Keratinocyte (primary cell): ENCODE measurements around the gene MAP7D2. TPM values are rescaled to one million over a fixed set of nuclear protein-coding genes. Genes with fewer than 3 reads are reported as not detected.

Source experiments
- DNase-seq: peaks from one replicate; pipeline ENCODE4 v3.0.0-alpha.2; 2011; ENCODE audit warnings: low read depth, missing footprints, low spot score
- FAIRE-seq: peaks from 2 replicates; lab custom pipeline; 2011; peaks lifted over from hg19 to GRCh38; lab: Jason Lieb, UNC
- H2AFZ ChIP-seq: 2 replicates; pipeline ENCODE4 v1.6.0; 2012; ENCODE audit warnings: low read length, control low read depth, inconsistent platforms; ENCODE audit not compliant: control insufficient read depth
- H3K27ac ChIP-seq: 2 replicates; pipeline ENCODE4 v1.5.1; 2011; ENCODE audit warnings: low read length; ENCODE audit not compliant: control insufficient read depth, insufficient read depth
- H3K27me3 ChIP-seq: 3 replicates; pipeline ENCODE4 v1.6.0; 2011; ENCODE audit warnings: low read length; ENCODE audit not compliant: control insufficient read depth, insufficient read depth; ENCODE audit errors: extremely low read depth
- H3K36me3 ChIP-seq, 2 experiments: 2 replicates in 1 of 2; 3 replicates in 1 of 2; pipeline ENCODE4 v1.5.1; 2011; ENCODE audit warnings: low read length in 2 of 2, mild to moderate bottlenecking in 1 of 2; ENCODE audit not compliant: control insufficient read depth in 2 of 2, insufficient read depth in 2 of 2; ENCODE audit errors: extremely low read depth in 1 of 2
- H3K4me1 ChIP-seq: 3 replicates; pipeline ENCODE4 v1.5.1; 2011; ENCODE audit warnings: low read length; ENCODE audit not compliant: control insufficient read depth, insufficient read depth; ENCODE audit errors: extremely low read depth
- H3K4me2 ChIP-seq: 3 replicates; pipeline ENCODE4 v1.6.0; 2011; ENCODE audit warnings: low read depth, low read length; ENCODE audit not compliant: control insufficient read depth, insufficient read depth; ENCODE audit errors: extremely low read depth
- H3K4me3 ChIP-seq, 3 experiments: fragments of 200-600 bp in 1 of 3; sonication (generic) in 1 of 3; 2 replicates in 2 of 3; 3 replicates in 1 of 3; pipeline ENCODE4 v1.5.1; 2011 to 2016; ENCODE audit warnings: low read length in 3 of 3, mild to moderate bottlenecking in 3 of 3, control low read depth in 2 of 3, inconsistent platforms in 1 of 3, low read depth in 1 of 3, mixed read lengths in 1 of 3, mixed run types in 1 of 3, moderate library complexity in 1 of 3; ENCODE audit not compliant: control insufficient read depth in 2 of 3, insufficient read depth in 2 of 3; ENCODE audit errors: extremely low read depth in 1 of 3
- H3K79me2 ChIP-seq: 2 replicates; pipeline ENCODE4 v1.6.0; 2012; ENCODE audit warnings: low read length; ENCODE audit not compliant: control insufficient read depth, insufficient read depth
- H3K9ac ChIP-seq: 3 replicates; pipeline ENCODE4 v1.6.0; 2011; ENCODE audit warnings: low read length; ENCODE audit not compliant: control insufficient read depth, insufficient read depth; ENCODE audit errors: extremely low read depth
- H3K9me1 ChIP-seq: 3 replicates; pipeline ENCODE4 v1.6.0; 2011; ENCODE audit warnings: low read length; ENCODE audit not compliant: control insufficient read depth, insufficient read depth; ENCODE audit errors: extremely low read depth
- H3K9me3 ChIP-seq: 2 replicates; pipeline ENCODE4 v1.5.1; 2012; ENCODE audit warnings: low read depth, low read length; ENCODE audit not compliant: control insufficient read depth
- H4K20me1 ChIP-seq: 3 replicates; pipeline ENCODE4 v1.6.0; 2011; ENCODE audit warnings: low read length; ENCODE audit not compliant: control insufficient read depth, insufficient read depth; ENCODE audit errors: extremely low read depth
- EZH2 ChIP-seq: IDR thresholded peaks from one replicate; pipeline ENCODE4 v1.6.1; 2012; ENCODE audit warnings: inconsistent platforms, mild to moderate bottlenecking, low read length, moderate library complexity
- dilution Hi-C: fragments of 300-500 bp; cut with MboI; formaldehyde crosslinking; loops from one replicate; pipeline ENCODE4 v1.7.0; 2020; ENCODE audit warnings: low sequenced_read_pairs; ENCODE audit not compliant: extremely low pct_ligation_motif_present
- polyA plus RNA-seq, 5 experiments: library from polyadenylated mRNA; depleted of rRNA in 3 of 5; stranded (reverse) in 3 of 5; stranded (forward) in 1 of 5; unstranded in 1 of 5; fragments of >200 nt; gene quantifications; 1 replicate in 1 of 5; 2 replicates in 3 of 5; 3 replicates in 1 of 5; pipeline versions ENCODE4 v1.2.1 to v1.2.3, GENCODE V29; 2011 to 2012; ENCODE audit warnings: missing spikeins in 2 of 5, low read depth in 1 of 5, low replicate concordance in 1 of 5
- TF ChIP-seq, protein P1 (sequence below), 3 experiments: IDR thresholded peaks in 1 of 3; conservative IDR thresholded peaks in 1 of 3; optimal IDR thresholded peaks in 1 of 3; 2 replicates in 2 of 3; 3 replicates in 1 of 3; pipeline versions ENCODE3 to v1.5.1; 2011; ENCODE audit warnings: low read length in 3 of 3, mild to moderate bottlenecking in 3 of 3, moderate library complexity in 2 of 3, control low read depth in 1 of 3, inconsistent platforms in 1 of 3; ENCODE audit not compliant: insufficient read depth in 2 of 3; ENCODE audit errors: extremely low read depth in 1 of 3

MAP7D2 gene
- polyA plus RNA-seq, 1 donor (not counting 4 experiments of a cell fraction or from before 2014, with no cell fraction given), result 0.76 TPM

DNA sequence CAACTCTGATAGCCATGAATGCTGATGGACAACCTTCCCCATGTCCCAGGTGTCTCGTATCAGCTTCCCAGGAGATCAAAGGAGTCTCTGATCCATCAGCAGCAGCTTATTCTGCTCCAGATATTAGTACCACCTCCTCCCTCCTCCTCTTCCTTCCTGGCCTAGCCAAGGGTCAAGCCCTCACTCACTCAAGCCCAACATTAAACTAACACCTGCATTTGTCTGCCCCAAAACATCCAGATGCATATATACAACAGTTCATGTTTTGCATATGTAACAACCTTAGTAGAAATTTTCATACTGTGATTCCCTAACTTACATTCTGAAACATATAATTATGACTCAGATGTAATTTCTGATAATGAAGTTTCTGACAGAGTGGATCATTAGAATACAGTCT, 155.8 kb downstream of the MAP7D2 start:
- Histone ChIP-seq H3K9me3 (no peaks in the 10 kb centered on the region), H3K4me2 (no peak overlapping the region), H3K4me3 (no peak overlapping the region), H3K9ac (no peak overlapping the region), H4K20me1 (no peaks in the 10 kb centered on the region), H3K27ac (no peak overlapping the region), H3K9me1 (no peaks in the 10 kb centered on the region), H3K4me1 (no peaks in the 10 kb centered on the region), H3K36me3 (no peaks in the 10 kb centered on the region), H2AFZ (no peak overlapping the region), H3K79me2 (no peaks in the 10 kb centered on the region), H3K27me3 (no peaks in the 10 kb centered on the region)
- no peak for TF ChIP-seq EZH2
- TF ChIP-seq, protein P1, sequence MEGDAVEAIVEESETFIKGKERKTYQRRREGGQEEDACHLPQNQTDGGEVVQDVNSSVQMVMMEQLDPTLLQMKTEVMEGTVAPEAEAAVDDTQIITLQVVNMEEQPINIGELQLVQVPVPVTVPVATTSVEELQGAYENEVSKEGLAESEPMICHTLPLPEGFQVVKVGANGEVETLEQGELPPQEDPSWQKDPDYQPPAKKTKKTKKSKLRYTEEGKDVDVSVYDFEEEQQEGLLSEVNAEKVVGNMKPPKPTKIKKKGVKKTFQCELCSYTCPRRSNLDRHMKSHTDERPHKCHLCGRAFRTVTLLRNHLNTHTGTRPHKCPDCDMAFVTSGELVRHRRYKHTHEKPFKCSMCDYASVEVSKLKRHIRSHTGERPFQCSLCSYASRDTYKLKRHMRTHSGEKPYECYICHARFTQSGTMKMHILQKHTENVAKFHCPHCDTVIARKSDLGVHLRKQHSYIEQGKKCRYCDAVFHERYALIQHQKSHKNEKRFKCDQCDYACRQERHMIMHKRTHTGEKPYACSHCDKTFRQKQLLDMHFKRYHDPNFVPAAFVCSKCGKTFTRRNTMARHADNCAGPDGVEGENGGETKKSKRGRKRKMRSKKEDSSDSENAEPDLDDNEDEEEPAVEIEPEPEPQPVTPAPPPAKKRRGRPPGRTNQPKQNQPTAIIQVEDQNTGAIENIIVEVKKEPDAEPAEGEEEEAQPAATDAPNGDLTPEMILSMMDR (optimal IDR thresholded peaks at IDR 0.05 in 1 of 3, IDR thresholded peaks at IDR 0.05 in 1 of 3, conservative IDR thresholded peaks at IDR 0.05 in 1 of 3; ENCODE audit: extremely low read depth in 1 of 3, insufficient read depth in 2 of 3, low read length in 3 of 3), result no peak
- DNase-seq (no peak), FAIRE-seq (no peak)
- dilution Hi-C loops, result no loop called here

DNA sequence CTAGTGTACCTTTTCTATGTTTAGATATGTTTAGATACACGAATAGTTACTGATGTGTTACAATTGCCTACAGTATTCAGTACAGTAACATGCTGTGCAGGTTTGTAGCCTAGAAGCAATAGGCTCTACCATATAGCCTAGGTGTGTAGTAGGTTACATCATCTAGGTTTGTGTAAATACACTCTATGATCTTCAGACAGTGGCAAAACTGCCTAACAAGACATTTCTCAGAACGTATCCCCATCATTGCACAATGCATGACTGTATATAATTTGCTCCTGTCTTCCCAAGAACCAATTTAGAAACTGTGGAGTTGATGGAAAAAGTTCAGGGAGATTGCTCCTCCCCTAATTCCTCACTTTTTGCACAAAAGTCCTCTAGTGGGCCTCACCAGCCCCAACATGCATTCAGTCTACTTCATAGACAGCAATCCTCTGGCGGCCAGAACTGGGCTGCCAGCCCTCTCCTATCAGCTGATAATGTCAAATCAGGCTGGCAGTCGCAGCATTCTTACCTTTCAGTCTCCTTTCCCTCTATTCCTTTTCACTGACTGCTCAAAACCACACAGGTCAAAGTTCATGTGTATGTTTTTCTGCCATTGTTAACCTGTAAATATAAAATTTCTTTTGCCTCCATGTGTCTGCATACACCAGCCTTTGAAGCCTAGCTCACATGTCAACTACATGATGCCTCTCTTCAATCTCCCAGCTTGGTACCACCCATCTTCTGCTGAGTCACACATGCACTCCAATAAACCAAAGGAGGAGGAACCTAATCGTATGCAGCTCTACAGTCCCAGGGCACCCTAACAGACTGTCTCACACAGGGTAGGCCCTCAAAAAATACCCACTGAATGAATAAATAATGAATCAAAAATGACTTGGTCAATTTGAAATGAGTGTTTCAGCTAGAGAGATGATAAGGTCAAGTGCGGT, 157.9 kb downstream of the MAP7D2 start:
- FAIRE-seq (no peak), DNase-seq (no peak)
- no peaks in the 10 kb centered on the region for H3K27me3 ChIP-seq
- H3K79me2 ChIP-seq, result no peaks in the 10 kb centered on the region
- H3K4me1 ChIP-seq, result no peaks in the 10 kb centered on the region
- H3K9ac ChIP-seq, result no peak overlapping the region
- no peak overlapping the region for H3K4me2 ChIP-seq
- no peak overlapping the region for H3K4me3 ChIP-seq
- no peaks in the 10 kb centered on the region for H3K9me1 ChIP-seq
- H3K36me3 ChIP-seq, result no peaks in the 10 kb centered on the region
- H3K9me3 ChIP-seq, result no peaks in the 10 kb centered on the region
- no peak for TF ChIP-seq EZH2
- TF ChIP-seq, protein P1 (optimal IDR thresholded peaks at IDR 0.05 in 1 of 3, IDR thresholded peaks at IDR 0.05 in 1 of 3, conservative IDR thresholded peaks at IDR 0.05 in 1 of 3; ENCODE audit: extremely low read depth in 1 of 3, insufficient read depth in 2 of 3, low read length in 3 of 3), result no peak
- H3K27ac ChIP-seq, result no peak overlapping the region
- dilution Hi-C loops, result no loop called here
- no peak overlapping the region for H2AFZ ChIP-seq
- H4K20me1 ChIP-seq, result no peaks in the 10 kb centered on the region
